CD4-positive, CD25-positive, alpha-beta regulatory T cell (primary cell): ENCODE data around the gene TBX21. TPM values are rescaled to one million over a fixed set of nuclear protein-coding genes. Genes with fewer than 3 reads are reported as not detected.

Source experiments
- ATAC-seq, 2 donors: fragments of 150-1000 bp; cut with Tn5 transposase; one replicate each; pipeline ENCODE4 v1.10.0; 2021; ENCODE audit warnings: low read depth in 2 of 2, moderate number of reproducible peaks in 2 of 2, moderate library complexity in 1 of 2
- DNase-seq, 3 donors: peaks; one replicate each; pipeline versions ENCODE4 v3.0.0 to v3.0.0-alpha.2; 2012 to 2022; ENCODE audit warnings: mixed read lengths in 1 of 3
- H3K27ac ChIP-seq: one replicate; pipeline ENCODE4 v1.7.0; 2013; ENCODE audit warnings: mild to moderate bottlenecking, low read length; ENCODE audit not compliant: insufficient read depth, poor library complexity, severe bottlenecking
- H3K27me3 ChIP-seq: one replicate; pipeline ENCODE4 v1.7.0; 2013; ENCODE audit warnings: low read length; ENCODE audit not compliant: control insufficient read depth, insufficient read depth
- H3K36me3 ChIP-seq: one replicate; pipeline ENCODE4 v1.7.0; 2013; ENCODE audit warnings: mild to moderate bottlenecking, low read length, moderate library complexity; ENCODE audit not compliant: control insufficient read depth, insufficient read depth
- H3K4me1 ChIP-seq: 2 replicates; pipeline ENCODE4 v1.7.0; 2013; ENCODE audit warnings: mild to moderate bottlenecking, low read length; ENCODE audit not compliant: insufficient read depth, control insufficient read depth, poor library complexity, severe bottlenecking
- H3K4me3 ChIP-seq: one replicate; pipeline ENCODE4 v1.7.0; 2013; ENCODE audit warnings: low read depth, mild to moderate bottlenecking, low read length, moderate library complexity
- H3K9me3 ChIP-seq, 2 experiments: 1 replicate in 1 of 2; 2 replicates in 1 of 2; pipeline ENCODE4 v1.7.0; 2013; ENCODE audit warnings: low read length in 2 of 2, mild to moderate bottlenecking in 1 of 2, moderate library complexity in 1 of 2; ENCODE audit not compliant: control insufficient read depth in 2 of 2
- H3K27ac Mint-ChIP-seq, 3 donors: one replicate each; pipeline ENCODE4 v1.8.0; 2020 to 2022; ENCODE audit warnings: mild to moderate bottlenecking in 3 of 3, mixed read lengths in 3 of 3, moderate library complexity in 2 of 3
- H3K27me3 Mint-ChIP-seq: one replicate; pipeline ENCODE4 v1.8.0; 2022; ENCODE audit warnings: mild to moderate bottlenecking, mixed read lengths
- H3K36me3 Mint-ChIP-seq: one replicate; pipeline ENCODE4 v1.8.0; 2020; ENCODE audit warnings: mixed read lengths
- H3K4me1 Mint-ChIP-seq, 4 donors: one replicate each; pipeline ENCODE4 v1.8.0; 2020 to 2022; ENCODE audit warnings: mixed read lengths in 4 of 4, mild to moderate bottlenecking in 1 of 4
- H3K4me3 Mint-ChIP-seq, 4 donors: one replicate each; pipeline ENCODE4 v1.8.0; 2020 to 2022; ENCODE audit warnings: mild to moderate bottlenecking in 4 of 4, mixed read lengths in 4 of 4, moderate library complexity in 3 of 4
- H3K9me3 Mint-ChIP-seq, 7 donors: one replicate each; pipeline ENCODE4 v1.8.0; 2020 to 2022; ENCODE audit warnings: mixed read lengths in 7 of 7, mild to moderate bottlenecking in 3 of 7, moderate library complexity in 2 of 7
- polyA plus RNA-seq, 4 donors: library from polyadenylated mRNA; unstranded; fragments of 300-500 nt; fragmentation: Illumina TruSeq; gene quantifications; one replicate each; pipeline ENCODE4 v1.2.3, GENCODE V29; 2021
- total RNA-seq: library from RNA; stranded (reverse); gene quantifications from one replicate; pipeline ENCODE4 v1.2.3, GENCODE V29; 2022

The TBX21 gene
- total and polyA plus RNA-seq, 5 donors from 2014 or later: 3.8 to 15.7 (median 5.6) TPM

DNA sequence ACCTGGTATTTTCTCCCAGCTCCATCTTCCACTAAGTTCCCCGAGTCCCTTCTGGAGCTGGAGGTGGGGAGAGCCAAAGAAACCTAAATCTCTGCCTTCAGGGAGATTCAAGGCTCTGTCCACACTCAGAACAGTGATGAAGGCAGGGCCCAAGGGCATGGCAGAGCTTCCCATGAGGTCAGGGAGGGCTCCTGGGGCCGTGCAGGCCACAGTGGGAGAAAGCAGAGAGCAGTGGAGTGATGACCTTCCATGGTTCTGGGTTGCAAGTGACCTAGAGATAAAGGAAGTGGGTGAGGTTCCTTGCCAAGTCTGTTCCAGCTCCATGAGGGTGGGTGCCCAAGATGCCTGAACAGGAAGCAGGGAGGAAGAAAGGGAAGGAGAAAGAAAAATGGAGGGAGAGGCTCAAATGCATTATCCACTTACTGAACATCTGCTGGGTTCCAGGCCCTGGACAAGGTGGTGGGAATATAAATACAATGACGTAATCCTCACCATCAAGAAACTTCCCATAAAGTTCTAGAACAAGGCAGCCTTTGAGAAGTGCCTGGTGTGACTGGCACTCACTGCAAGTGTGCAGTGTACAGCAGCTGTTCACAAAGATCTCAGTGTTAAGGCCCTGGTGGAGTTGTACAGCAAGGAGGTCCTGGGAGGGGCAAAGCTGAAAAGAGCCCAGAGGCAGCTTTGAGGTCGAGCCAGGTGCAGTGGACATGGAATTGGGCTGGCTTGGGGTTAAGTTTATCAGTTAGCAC is 25.8 kb upstream of the TBX21 start:
- no peaks in the 10 kb centered on the region for H3K27me3 ChIP-seq
- Mint-ChIP-seq H3K27me3 (no peaks in the 10 kb centered on the region), H3K36me3 (peaks cover 4% of the 10 kb centered on the region), H3K4me1 (peaks cover 13 to 53% (median 41%) of the 10 kb centered on the region in 4 donors), H3K9me3 (peaks cover 0 to 1% (median 0%) of the 10 kb centered on the region in 7 donors), H3K4me3 (peak overlapping the region in 2 of 4 donors; percentile 14 to 83), H3K27ac (peak overlapping the region in 2 of 3 donors; percentile 61 to 92)
- no peaks in the 10 kb centered on the region for H3K9me3 ChIP-seq
- no peak for DNase-seq
- H3K27ac ChIP-seq: peak overlapping the region; percentile 6
- no peak overlapping the region for H3K4me3 ChIP-seq
- ATAC-seq: no peak
- H3K4me1 ChIP-seq: peaks cover 57% of the 10 kb centered on the region
- no peaks in the 10 kb centered on the region for H3K36me3 ChIP-seq

GRCh38 chr17:47707884-47708283 is 25.2 kb upstream of the TBX21 start:
- peaks cover 0 to 1% (median 0%) of the 10 kb centered on the region in 7 donors for H3K9me3 Mint-ChIP-seq
- H3K27ac Mint-ChIP-seq: no peak overlapping the region
- H3K4me1 ChIP-seq: peaks cover 51% of the 10 kb centered on the region
- no peak for DNase-seq
- ATAC-seq: no peak
- H3K36me3 ChIP-seq: no peaks in the 10 kb centered on the region
- no peaks in the 10 kb centered on the region for H3K9me3 ChIP-seq
- no peak overlapping the region for H3K27ac ChIP-seq
- no peaks in the 10 kb centered on the region for H3K27me3 ChIP-seq
- H3K4me1 Mint-ChIP-seq: peaks cover 13 to 47% (median 38%) of the 10 kb centered on the region in 4 donors
- no peaks in the 10 kb centered on the region for H3K27me3 Mint-ChIP-seq
- H3K4me3 ChIP-seq: no peak overlapping the region
- H3K4me3 Mint-ChIP-seq: no peak overlapping the region
- H3K36me3 Mint-ChIP-seq: peaks cover 4% of the 10 kb centered on the region

- no peak overlapping the region for H3K27ac Mint-ChIP-seq
- no peaks in the 10 kb centered on the region for H3K9me3 ChIP-seq
- no peak overlapping the region for H3K4me3 ChIP-seq
- ATAC-seq (no peak), DNase-seq (no peak)
- H3K4me3 Mint-ChIP-seq: no peak overlapping the region
- H3K36me3 ChIP-seq: no peaks in the 10 kb centered on the region
- peaks cover 0 to 1% (median 0%) of the 10 kb centered on the region in 7 donors for H3K9me3 Mint-ChIP-seq
- H3K27me3 ChIP-seq: no peaks in the 10 kb centered on the region
- H3K27me3 Mint-ChIP-seq: no peaks in the 10 kb centered on the region
- H3K27ac ChIP-seq: no peak overlapping the region
- peaks cover 4% of the 10 kb centered on the region for H3K36me3 Mint-ChIP-seq
- peaks cover 13 to 44% (median 36%) of the 10 kb centered on the region in 4 donors for H3K4me1 Mint-ChIP-seq
- peaks cover 46% of the 10 kb centered on the region for H3K4me1 ChIP-seq
These were observed 24.6 kb upstream of the TBX21 start for GRCh38 chr17:47708312-47708863.

DNA sequence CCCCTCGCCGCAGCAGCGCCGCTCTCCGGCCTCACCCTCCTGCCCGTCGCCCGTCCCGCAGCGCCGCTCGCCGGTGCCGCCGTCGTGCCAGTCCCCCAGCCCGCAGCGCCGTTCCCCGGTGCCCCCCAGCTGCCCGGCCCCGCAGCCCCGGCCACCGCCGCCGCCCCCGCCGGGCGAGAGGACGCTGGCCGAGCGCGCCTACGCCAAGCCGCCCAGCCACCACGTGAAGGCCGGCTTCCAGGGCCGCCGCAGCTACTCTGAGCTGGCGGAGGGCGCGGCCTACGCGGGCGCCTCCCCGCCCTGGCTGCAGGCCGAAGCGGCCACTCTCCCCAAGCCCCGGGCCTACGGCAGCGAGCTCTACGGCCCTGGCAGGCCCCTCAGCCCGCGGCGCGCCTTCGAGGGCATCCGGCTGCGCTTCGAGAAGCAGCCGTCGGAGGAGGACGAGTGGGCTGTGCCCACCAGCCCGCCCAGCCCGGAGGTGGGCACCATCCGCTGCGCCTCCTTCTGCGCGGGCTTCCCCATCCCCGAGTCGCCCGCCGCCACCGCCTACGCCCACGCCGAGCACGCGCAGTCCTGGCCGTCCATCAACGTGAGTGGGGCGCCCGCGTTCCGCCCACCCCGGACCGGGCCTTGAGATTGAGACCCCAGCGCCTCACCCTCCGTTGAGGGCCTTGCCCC is 24.0 kb upstream of the TBX21 start:
- Histone ChIP-seq H3K9me3 (no peaks in the 10 kb centered on the region), H3K4me1 (peaks cover 40% of the 10 kb centered on the region), H3K27ac (no peak overlapping the region), H3K4me3 (no peak overlapping the region), H3K27me3 (no peaks in the 10 kb centered on the region), H3K36me3 (no peaks in the 10 kb centered on the region)
- ATAC-seq (no peak), DNase-seq (no peak)
- Mint-ChIP-seq H3K36me3 (peaks cover 4% of the 10 kb centered on the region), H3K4me3 (no peak overlapping the region), H3K27me3 (no peaks in the 10 kb centered on the region), H3K9me3 (peaks cover 0 to 1% (median 0%) of the 10 kb centered on the region in 7 donors), H3K4me1 (peaks cover 7 to 40% (median 31%) of the 10 kb centered on the region in 4 donors), H3K27ac (no peak overlapping the region)

DNA sequence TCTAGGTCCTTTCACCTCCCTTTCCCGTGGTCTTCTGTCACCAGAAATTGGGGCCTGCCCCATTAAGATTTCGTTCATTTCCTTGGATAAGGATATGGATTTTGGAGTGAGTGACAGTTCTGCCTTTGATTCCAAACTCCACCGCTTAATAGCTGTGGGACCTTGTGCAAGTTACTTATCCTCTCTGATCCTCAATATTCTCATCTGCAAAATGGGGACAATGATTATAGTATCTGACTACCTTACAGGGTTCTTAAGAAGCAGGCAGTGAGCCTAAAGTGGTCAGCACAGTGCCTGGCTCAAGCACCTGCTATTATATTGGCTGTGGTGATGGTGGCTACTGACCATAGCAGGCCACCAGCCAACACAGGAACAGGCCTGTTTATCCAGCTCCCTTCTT is 23.4 kb upstream of the TBX21 start:
- Histone ChIP-seq H3K4me3 (no peak overlapping the region), H3K36me3 (no peaks in the 10 kb centered on the region), H3K9me3 (no peaks in the 10 kb centered on the region), H3K27me3 (no peaks in the 10 kb centered on the region), H3K27ac (no peak overlapping the region), H3K4me1 (peaks cover 36% of the 10 kb centered on the region)
- no peak overlapping the region for H3K4me3 Mint-ChIP-seq
- peaks cover 4% of the 10 kb centered on the region for H3K36me3 Mint-ChIP-seq
- peaks cover 0 to 1% (median 0%) of the 10 kb centered on the region in 7 donors for H3K9me3 Mint-ChIP-seq
- peaks cover 7 to 40% (median 30%) of the 10 kb centered on the region in 4 donors for H3K4me1 Mint-ChIP-seq
- ATAC-seq (no peak), DNase-seq (no peak)
- H3K27ac Mint-ChIP-seq: no peak overlapping the region
- H3K27me3 Mint-ChIP-seq: no peaks in the 10 kb centered on the region

GRCh38 chr17:47711366-47712099 is 21.5 kb upstream of the TBX21 start:
- Mint-ChIP-seq H3K36me3 (peaks cover 4% of the 10 kb centered on the region), H3K4me3 (no peak overlapping the region), H3K27me3 (no peaks in the 10 kb centered on the region), H3K9me3 (peaks cover 0 to 1% (median 0%) of the 10 kb centered on the region in 7 donors), H3K27ac (no peak overlapping the region), H3K4me1 (peaks cover 3 to 32% (median 21%) of the 10 kb centered on the region in 4 donors)
- Histone ChIP-seq H3K27ac (no peak overlapping the region), H3K4me3 (no peak overlapping the region), H3K36me3 (no peaks in the 10 kb centered on the region), H3K4me1 (peaks cover 21% of the 10 kb centered on the region), H3K9me3 (no peaks in the 10 kb centered on the region), H3K27me3 (no peaks in the 10 kb centered on the region)
- ATAC-seq (no peak), DNase-seq (no peak)

GRCh38 chr17:47712330-47713023 is 20.6 kb upstream of the TBX21 start:
- H3K27ac ChIP-seq: no peak overlapping the region
- peaks cover 11% of the 10 kb centered on the region for H3K4me1 ChIP-seq
- no peak overlapping the region for H3K4me3 Mint-ChIP-seq
- H3K27me3 Mint-ChIP-seq: no peaks in the 10 kb centered on the region
- no peak overlapping the region for H3K4me3 ChIP-seq
- no peaks in the 10 kb centered on the region for H3K27me3 ChIP-seq
- DNase-seq (no peak), ATAC-seq (no peak)
- H3K27ac Mint-ChIP-seq: peak overlapping the region in 1 of 3 donors; percentile 45
- H3K9me3 Mint-ChIP-seq: no peaks in the 10 kb centered on the region
- no peaks in the 10 kb centered on the region for H3K9me3 ChIP-seq
- peaks cover 0 to 27% (median 15%) of the 10 kb centered on the region in 4 donors for H3K4me1 Mint-ChIP-seq
- no peaks in the 10 kb centered on the region for H3K36me3 ChIP-seq
- H3K36me3 Mint-ChIP-seq: peaks cover 4% of the 10 kb centered on the region
